ENCODE measurements around the gene PTPN22.
"Not testable (repeated sequence)": the region's sequence is repeated elsewhere in the genome, so short reads cannot be mapped to it uniquely, and the experiment has no call there.

PTPN22 gene

DNA sequence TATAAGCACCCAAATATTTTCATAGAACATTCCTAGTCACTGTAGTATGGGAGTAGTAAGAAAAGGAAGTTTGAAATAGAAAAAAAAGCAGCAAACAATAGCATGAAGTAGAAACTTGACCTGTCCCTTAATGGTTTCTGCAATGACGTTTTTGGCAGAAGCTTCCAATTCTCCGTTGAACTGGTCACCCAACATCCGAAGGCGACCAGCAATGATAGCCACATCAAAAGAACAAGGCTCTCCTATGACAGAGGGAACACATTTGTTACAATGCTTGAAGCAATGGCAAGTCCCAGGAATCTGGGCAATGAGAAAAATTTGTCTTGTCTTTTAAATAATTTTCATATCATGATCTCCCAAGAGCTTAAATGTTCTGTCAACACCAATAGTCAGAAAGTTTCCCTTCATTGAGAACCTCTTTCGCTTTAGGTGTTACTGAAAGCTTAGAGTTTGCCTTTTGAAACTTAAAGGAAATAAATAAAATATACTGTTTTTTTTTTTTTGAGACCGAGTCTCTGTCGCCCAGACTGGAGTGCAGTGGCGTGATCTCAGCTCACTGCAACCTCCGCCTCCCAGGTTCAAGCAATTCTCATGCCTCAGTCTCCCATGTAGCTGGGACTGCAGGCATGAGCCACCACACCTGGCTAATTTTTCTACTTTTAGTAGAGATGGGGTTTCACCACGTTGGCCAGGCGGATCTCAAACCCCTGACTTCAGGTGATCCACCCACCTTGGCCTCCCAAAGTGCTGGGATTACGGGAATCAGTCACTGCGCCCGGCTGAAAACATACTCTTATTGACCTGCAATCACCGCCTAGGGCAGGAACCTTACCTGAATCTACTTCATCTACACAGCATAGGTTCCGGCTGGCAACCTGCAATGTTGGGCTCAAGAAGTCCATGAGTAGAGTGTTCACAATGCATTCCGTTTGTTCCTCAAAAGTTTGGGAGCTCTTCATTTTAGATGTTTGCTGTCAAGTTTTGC lies 15.2 kb upstream of the PTPN22 start:
- no peak for DNase-seq

DNA sequence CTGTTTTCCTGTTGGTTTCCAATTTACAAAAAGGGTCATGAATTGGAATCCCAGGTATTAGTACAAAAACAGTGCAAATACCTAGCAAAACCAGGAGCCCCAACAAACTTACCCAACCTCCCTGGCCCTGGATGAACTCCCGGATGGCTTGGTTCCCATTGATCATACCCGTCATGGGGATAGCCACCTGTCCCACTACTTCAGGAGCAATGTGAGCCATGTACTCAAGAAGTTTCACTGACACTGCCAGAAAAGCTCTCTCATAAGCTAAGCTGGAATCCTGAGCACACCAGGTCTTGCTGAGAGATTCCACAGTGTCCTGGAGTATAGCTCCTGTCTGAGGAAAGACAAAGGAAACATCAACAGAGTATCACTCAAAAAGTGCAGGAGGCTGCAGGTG lies 10.1 kb upstream of the PTPN22 start:
- DNase-seq: no peak

DNA sequence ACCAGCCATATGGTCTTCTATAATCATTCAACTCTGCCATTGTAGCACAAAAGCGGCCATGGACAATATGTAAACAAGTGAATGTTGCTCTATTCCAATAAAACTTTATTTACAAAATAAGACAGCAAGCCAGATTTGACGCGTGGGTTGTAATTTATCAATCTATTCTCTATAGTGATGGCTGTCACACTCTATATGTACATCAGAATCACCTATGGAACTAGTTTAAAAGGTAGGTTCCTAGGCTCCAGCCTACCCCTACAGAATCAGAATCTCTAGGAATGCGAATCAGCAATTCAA lies 8.2 kb upstream of the PTPN22 start:
- DNase-seq: no peak

- DNase-seq: no peak
Measured at GRCh38 chr1:113876176-113876575, 4.7 kb upstream of the PTPN22 start.

DNA sequence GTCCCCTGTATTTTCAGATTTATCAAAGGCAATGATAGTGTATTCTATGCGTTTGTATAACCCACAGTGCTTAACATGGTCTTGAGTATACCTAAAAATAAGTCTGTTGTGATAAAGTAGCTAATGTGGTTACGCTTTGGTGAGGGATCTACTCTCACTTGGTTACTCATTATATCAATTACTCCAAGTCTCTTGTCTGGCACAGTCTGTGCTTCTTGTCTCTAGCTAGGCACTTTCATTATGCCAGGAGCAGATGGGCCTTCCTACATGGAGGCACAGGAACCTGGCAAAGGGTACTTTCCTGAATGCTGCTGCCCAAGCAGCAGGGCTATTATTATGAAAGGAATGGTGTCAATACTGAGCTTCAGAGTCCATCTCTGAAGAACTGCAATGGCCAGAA lies 4.2 kb upstream of the PTPN22 start:
- no peak for DNase-seq

DNA sequence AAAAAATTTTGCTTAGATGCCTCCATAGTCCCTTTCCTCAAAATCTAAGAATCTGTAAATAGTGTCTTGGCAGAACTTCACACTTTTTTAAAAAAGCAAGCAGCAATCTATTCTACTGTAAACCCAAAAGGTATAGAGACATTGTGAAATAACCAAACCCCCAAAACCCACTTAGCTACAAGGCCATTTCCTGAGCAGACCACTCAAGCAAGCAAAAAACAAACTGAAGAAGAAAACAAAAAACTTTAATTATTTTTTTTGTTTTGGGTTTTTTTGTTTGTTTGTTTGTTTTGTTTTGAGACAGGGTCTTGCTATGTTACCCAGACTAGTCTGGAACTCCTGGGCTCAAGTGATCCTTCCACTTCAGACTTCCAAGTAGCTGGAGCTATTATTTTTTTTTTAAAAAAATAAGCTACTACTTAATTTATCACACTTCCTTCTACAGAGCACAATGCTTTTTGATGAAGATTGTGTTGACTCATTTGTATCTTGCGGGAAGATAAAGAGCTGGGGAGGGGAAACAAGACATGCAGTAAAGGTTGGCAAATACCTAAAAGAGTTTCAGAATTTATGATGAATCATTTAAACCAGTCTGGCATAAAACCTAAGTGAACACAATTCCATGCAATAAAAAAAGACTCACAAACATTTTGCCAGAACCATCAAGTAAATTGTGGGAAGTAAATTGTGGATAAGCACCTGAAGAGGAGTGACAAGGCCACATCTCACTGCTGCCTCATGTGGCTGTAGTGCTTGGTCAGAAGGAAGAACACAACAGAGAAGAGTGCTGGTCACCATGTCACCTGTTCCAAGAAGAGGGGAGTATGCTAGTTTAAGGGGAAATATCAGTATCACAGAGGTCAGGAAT lies 2.7 kb upstream of the PTPN22 start:
- DNase-seq: no peak

DNA sequence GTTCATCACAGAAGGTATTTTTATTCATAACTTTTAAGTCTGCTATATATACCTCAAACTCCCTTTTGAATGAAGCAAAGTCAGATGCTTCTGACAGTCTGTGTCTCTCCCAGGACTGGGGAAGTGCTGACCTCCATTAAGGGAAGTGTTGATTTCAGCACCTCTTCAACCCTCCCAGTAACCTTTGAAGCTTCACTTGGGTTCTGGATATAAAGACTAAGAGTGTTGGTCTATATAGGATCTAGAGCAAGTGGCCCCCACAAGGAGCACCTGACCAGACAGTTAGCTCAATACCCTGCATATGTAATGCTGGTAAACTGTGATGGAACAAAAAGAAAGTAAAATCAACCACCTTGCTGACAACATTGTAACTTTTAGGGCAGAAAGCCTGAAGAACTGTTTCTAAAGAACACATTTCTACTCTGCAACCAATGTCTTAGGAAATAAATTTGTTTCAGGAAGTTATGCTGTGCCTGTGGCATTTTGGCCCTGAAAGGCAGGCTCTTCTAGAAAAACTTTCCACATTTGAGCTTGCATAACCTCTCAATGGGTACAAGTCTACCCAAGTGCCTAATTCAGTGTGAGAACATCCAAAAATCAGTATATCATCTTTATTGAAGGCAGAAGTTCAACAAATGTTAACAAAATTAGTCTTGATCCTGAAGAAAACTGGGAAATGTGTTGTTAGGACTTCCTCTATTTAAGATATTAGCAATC lies 865 bp upstream of the PTPN22 start:
- DNase-seq: no peak

- peak; percentile 55 for DNase-seq
Measured at GRCh38 chr1:113870778-113871177, 734 bp downstream of the PTPN22 start.

- DNase-seq: no peak
Measured at GRCh38 chr1:113868387-113869083, 3.0 kb downstream of the PTPN22 start.

- no peak for DNase-seq
Measured at GRCh38 chr1:113861641-113862040, 9.9 kb downstream of the PTPN22 start.

- no peak for DNase-seq
Measured at GRCh38 chr1:113860891-113861290, 10.6 kb downstream of the PTPN22 start.

DNA sequence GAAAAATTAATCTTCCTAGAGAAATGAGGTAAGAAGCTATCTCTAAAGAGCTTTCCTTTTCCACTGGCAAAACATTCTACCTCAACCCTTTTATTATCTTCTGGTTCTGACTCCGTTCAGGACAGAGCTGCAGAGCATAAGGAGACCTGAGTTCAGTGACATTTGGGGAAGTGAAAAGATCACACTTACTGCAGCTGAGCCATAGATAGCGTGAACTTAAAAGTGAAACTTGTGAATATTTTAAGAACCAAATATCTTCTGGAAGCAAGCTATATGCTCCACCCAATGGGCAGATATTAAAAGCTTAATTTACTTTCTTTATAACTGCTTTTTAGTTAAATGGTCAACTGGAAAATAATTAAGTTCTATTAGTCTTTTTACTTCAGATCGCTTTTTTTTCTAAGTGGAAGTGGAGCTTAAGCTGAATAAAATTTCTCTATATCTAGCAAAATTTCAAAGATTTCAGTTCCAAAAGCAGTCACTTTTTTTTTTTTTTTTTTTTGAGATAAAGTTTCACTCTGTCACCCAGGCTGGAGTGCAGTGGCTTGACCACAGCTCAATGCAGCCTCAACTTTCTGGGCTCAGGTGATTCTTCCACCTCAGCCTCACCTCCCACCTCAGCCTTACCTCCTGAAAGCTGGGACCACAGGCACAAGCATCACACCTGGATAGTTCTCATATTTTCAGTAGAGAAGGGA lies 11.9 kb downstream of the PTPN22 start:
- DNase-seq: no peak

- no peak for DNase-seq
Measured at GRCh38 chr1:113858982-113859381, 12.5 kb downstream of the PTPN22 start.

DNA sequence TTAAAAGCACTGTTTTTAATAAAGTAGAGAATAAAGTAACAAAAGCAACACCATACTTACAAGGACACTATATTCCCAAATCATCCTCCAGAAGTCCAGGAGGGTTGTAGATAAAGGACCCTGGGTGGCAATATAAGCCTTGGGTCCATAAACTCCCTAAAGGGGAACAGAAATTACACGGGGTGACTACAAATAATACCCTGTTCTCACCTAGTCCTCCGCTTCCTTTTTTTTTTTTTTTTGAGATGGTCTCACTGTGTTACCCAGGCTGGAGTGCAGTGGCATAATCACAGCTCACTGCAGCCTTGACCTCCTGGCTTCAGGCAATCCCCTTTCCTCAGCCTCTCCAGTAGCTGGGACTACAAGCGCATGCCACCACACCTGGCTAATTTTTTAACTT lies 13.1 kb downstream of the PTPN22 start:
- no peak for DNase-seq

DNA sequence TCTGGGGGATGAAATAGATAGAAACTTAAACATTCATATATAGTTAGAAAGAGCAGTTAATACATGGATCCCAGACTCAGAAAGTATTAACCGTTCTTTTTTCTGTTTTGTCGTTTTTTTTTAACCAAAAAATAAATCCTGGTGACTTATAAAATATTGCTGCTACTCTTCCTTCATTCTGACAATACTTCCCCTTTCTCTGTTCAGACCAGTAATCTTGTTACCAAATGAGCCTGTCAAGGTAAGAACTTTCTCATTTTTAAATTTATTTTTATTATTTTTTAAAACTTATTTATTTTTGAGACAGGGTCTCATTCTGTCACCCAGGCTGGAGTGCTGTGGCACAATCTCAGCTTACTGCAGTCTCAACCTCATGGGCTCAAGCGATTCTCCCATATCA lies 13.7 kb downstream of the PTPN22 start:
- DNase-seq: no peak

- no peak for DNase-seq
Measured at GRCh38 chr1:113856401-113856790, 15.1 kb downstream of the PTPN22 start.

DNA sequence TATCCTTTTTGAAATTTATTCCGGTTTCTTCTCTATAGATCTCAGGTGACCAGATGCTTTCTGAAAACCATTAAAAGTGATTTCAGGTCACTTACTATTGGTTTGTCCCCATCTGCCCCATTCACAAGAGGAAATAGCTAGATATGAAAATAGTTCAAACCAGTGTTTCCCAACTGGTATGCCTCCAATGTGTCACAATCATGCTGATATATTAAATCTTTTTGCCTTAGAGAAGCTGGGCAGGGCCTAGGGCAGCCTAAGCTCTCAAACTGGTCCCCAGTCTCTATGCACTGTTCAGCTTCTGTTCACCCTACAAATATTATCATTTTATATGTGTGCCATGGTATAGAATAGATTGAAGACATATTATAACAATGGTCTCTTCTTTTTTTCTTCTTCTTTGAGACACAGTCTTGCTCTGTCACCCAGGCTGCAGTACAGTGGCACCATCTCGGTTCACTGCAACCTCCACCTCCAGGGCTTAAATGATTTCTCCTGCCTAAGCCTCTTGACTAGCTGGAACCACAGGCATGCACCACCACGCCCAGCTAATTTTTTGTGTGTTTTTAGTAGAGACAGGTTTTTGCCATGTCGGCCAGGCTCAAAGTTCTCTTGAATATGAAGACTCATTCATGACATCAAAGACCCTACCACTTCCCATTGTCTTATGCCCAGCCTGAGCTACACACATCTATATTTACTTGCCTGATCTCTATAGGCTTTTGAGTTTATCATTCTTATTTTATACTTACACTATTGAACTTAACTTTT lies 15.7 kb downstream of the PTPN22 start:
- no peak for DNase-seq

DNA sequence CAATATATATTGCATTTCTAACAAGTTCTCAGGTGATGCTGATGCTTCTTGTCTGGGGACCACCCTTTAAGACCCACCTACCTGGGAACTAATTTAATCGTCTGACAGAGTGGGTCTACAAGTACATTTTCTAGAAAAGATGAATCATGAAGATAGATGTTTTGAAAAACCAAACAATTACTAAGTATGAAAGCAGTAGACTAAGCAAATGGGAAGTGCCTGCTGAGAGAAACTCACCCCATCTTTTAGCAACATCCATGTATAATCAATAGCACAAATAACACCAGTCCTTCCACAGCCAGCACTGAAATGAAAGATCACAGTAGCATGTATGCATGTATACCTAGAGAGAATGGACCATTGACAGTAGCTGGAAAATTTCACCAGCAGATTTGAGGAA lies 17.3 kb downstream of the PTPN22 start:
- no peak for DNase-seq

- not testable (repeated sequence) for DNase-seq
Measured at GRCh38 chr1:113852694-113853093, 18.8 kb downstream of the PTPN22 start.

- DNase-seq: no peak
Measured at GRCh38 chr1:113850127-113850796, 21.2 kb downstream of the PTPN22 start.

DNA sequence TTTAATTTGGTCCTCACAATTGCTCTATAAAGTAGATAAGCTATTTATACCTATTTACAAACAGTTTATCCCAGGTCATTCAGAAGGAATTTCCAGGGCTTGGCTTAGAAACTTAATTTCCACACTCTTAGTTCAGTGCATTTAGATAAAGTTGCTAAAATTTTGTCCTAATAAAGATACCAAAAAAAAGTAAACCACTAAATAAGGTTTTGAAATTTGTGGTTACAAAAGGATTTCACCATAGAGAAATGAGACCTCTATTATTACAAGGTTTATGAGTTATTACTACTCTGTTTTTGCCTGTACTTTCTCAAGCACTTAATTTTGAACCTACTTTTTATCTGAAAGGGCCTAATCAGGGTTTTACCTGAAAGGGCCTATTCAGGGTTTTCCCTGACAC lies 22.4 kb downstream of the PTPN22 start:
- DNase-seq: no peak

Data from NCI-H2171 (cell line).